Loucy (cell line): ENCODE measurements around the gene NLGN4X.

Source experiments
- H2AFZ ChIP-seq: fragments of 200-600 bp; sonication (generic); 2 replicates; pipeline ENCODE4 v1.6.0; 2016; ENCODE audit warnings: antibody characterized with exemption, mild to moderate bottlenecking, low read length, moderate library complexity
- H3F3A ChIP-seq: fragments of 200-600 bp; 2 replicates; pipeline ENCODE4 v1.6.0; 2016; ENCODE audit warnings: antibody characterized with exemption, low read depth, mild to moderate bottlenecking
- H3K27me3 ChIP-seq: fragments of 200-600 bp; sonication (generic); 2 replicates; pipeline ENCODE4 v1.6.1; 2014; ENCODE audit warnings: low read length, mild to moderate bottlenecking; ENCODE audit not compliant: insufficient read depth, poor library complexity, severe bottlenecking
- H3K36me3 ChIP-seq: fragments of 200-600 bp; sonication (generic); 2 replicates; pipeline ENCODE4 v1.6.1; 2016; ENCODE audit warnings: low read length; ENCODE audit not compliant: insufficient read depth
- H3K4me1 ChIP-seq: fragments of 200-600 bp; sonication (generic); 2 replicates; pipeline ENCODE4 v1.5.1; 2014; ENCODE audit warnings: low read length, mild to moderate bottlenecking; ENCODE audit not compliant: insufficient read depth, poor library complexity, severe bottlenecking
- H3K4me2 ChIP-seq: fragments of 200-600 bp; sonication (generic); 2 replicates; pipeline ENCODE4 v1.6.0; 2014; ENCODE audit warnings: antibody characterized with exemption, low read length, low read depth, mild to moderate bottlenecking; ENCODE audit not compliant: poor library complexity, severe bottlenecking
- H3K4me3 ChIP-seq: fragments of 200-600 bp; sonication (generic); 2 replicates; pipeline ENCODE4 v1.5.1; 2014; ENCODE audit warnings: low read length, mild to moderate bottlenecking, mixed read lengths; ENCODE audit not compliant: poor library complexity, severe bottlenecking
- H3K79me2 ChIP-seq: fragments of 200-600 bp; sonication (generic); 2 replicates; pipeline ENCODE4 v1.6.1; 2014; ENCODE audit warnings: low read length; ENCODE audit not compliant: insufficient read depth
- H3K9ac ChIP-seq: fragments of 200-600 bp; sonication (generic); 2 replicates; pipeline ENCODE4 v1.6.0; 2014; ENCODE audit warnings: mild to moderate bottlenecking, low read depth, low read length, moderate library complexity; ENCODE audit not compliant: poor library complexity, severe bottlenecking
- H3K9me2 ChIP-seq: fragments of 200-600 bp; sonication (generic); replicated peaks from 2 replicates; pipeline ENCODE4 v1.6.1; 2016; ENCODE audit warnings: low read depth, low read length, mixed read lengths
- H3K9me3 ChIP-seq: fragments of 200-600 bp; sonication (generic); 2 replicates; pipeline ENCODE4 v1.6.1; 2014; ENCODE audit warnings: mild to moderate bottlenecking, antibody characterized with exemption, low read length, low read depth; ENCODE audit not compliant: insufficient read depth
- H4K20me1 ChIP-seq: fragments of 200-600 bp; sonication (generic); 2 replicates; pipeline ENCODE4 v1.6.0; 2014; ENCODE audit warnings: antibody characterized with exemption, low read length, mild to moderate bottlenecking; ENCODE audit not compliant: insufficient read depth, poor library complexity, severe bottlenecking
- EZH2phosphoT487 ChIP-seq: fragments of 200-600 bp; IDR thresholded peaks from 2 replicates; pipeline ENCODE4 v1.6.1; 2018; ENCODE audit warnings: antibody characterized with exemption, mild to moderate bottlenecking, moderate library complexity, borderline replicate concordance
- TF ChIP-seq, protein P1 (sequence below): fragments of 200-600 bp; sonication (generic); conservative IDR thresholded peaks from 2 replicates; pipeline ENCODE4 v1.5.1; 2014; ENCODE audit warnings: mild to moderate bottlenecking, antibody characterized with exemption, low read length

The NLGN4X gene

GRCh38 chrX:6159468-6159867, 69.2 kb downstream of the NLGN4X start:
- Histone ChIP-seq H3K4me1 (no peaks in the 10 kb centered on the region), H3K79me2 (no peaks in the 10 kb centered on the region), H4K20me1 (no peaks in the 10 kb centered on the region), H3K9me3 (no peaks in the 10 kb centered on the region), H3F3A (no peaks in the 10 kb centered on the region), H3K4me2 (no peak overlapping the region), H2AFZ (no peak overlapping the region), H3K27me3 (no peaks in the 10 kb centered on the region), H3K9ac (no peak overlapping the region), H3K36me3 (no peaks in the 10 kb centered on the region), H3K4me3 (no peak overlapping the region), H3K9me2 (no peaks in the 10 kb centered on the region)
- no peak for TF ChIP-seq EZH2phosphoT487
- TF ChIP-seq, protein P1, sequence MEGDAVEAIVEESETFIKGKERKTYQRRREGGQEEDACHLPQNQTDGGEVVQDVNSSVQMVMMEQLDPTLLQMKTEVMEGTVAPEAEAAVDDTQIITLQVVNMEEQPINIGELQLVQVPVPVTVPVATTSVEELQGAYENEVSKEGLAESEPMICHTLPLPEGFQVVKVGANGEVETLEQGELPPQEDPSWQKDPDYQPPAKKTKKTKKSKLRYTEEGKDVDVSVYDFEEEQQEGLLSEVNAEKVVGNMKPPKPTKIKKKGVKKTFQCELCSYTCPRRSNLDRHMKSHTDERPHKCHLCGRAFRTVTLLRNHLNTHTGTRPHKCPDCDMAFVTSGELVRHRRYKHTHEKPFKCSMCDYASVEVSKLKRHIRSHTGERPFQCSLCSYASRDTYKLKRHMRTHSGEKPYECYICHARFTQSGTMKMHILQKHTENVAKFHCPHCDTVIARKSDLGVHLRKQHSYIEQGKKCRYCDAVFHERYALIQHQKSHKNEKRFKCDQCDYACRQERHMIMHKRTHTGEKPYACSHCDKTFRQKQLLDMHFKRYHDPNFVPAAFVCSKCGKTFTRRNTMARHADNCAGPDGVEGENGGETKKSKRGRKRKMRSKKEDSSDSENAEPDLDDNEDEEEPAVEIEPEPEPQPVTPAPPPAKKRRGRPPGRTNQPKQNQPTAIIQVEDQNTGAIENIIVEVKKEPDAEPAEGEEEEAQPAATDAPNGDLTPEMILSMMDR, result no peak

DNA sequence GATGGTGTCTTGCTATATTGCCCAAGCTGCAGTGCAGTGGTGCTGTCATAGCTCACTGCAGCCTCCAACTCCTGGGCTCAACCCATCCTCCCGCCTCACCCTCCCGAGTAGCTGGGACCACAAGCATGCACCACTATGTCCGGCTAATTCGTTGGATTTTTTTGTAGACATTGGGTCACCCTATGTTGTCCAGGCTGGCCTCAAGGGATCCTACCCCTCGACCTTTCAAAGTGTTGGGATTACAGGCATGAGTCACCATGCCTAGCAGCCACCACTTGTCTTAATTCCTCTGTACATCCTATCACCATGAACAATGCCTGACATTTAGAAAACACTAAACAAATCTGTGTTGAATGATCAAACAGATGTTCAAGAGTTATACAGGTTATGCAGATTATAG, 76.7 kb downstream of the NLGN4X start:
- TF ChIP-seq, protein P1, result no peak
- TF ChIP-seq EZH2phosphoT487, result no peak

DNA sequence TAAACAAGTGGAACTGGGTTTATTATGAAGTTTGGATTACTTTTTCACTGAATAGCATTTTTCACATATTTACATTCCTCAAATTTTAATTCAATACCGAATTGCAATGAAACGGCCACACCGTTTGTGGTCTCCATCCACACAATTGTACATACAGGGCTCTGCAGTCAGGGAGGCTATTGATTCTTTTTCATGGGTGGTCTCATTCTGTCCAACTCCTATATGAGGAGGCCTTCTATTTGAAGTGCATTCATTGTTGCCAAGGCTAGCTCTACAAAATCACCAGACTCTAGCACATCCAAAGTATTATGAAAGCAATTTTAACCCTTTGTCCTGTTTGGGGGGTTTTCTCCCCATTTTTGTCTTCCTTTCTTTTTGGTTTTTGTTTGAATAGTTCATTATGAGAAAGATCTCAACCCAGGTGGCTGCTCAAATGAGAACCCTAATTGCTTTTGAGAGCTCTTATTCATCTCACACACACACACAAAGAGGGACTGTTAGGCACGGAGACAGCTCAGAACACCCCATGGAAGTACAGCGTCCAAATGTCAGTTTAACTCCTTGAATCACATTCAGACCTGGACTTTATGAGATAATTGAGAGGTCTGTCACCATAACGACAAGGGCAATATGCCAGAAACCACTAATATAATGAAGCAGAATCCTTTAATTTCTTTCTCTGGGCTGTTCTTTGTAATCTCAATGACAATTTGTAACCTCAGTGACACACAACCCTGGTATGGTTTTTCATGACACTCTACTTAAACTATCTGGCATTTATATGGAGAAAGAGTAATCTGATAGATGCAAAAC, 79.4 kb downstream of the NLGN4X start:
- Histone ChIP-seq H3K9ac (no peak overlapping the region), H3K9me3 (no peaks in the 10 kb centered on the region), H3K36me3 (peaks cover 4% of the 10 kb centered on the region; the same call in 1 of the 2 replicates), H3K27me3 (no peaks in the 10 kb centered on the region), H3K4me2 (no peak overlapping the region), H2AFZ (no peak overlapping the region), H3K4me1 (no peaks in the 10 kb centered on the region), H3K79me2 (peaks cover 4% of the 10 kb centered on the region; the same call in 1 of the 2 replicates), H4K20me1 (no peaks in the 10 kb centered on the region), H3K9me2 (no peaks in the 10 kb centered on the region), H3F3A (no peaks in the 10 kb centered on the region), H3K4me3 (no peak overlapping the region)
- no peak for TF ChIP-seq EZH2phosphoT487
- TF ChIP-seq, protein P1, result no peak

More for the DNA sequence above, 76.7 kb downstream of the NLGN4X start:
- Histone ChIP-seq H3F3A (no peaks in the 10 kb centered on the region), H2AFZ (no peak overlapping the region), H3K4me3 (no peak overlapping the region), H3K4me1 (no peaks in the 10 kb centered on the region), H3K36me3 (peaks cover 4% of the 10 kb centered on the region; the same call in 1 of the 2 replicates), H3K27me3 (no peaks in the 10 kb centered on the region), H3K9ac (no peak overlapping the region), H3K9me2 (no peaks in the 10 kb centered on the region), H3K79me2 (peaks cover 4% of the 10 kb centered on the region; the same call in 1 of the 2 replicates), H4K20me1 (no peaks in the 10 kb centered on the region), H3K9me3 (no peaks in the 10 kb centered on the region), H3K4me2 (no peak overlapping the region)
